GM19467 (cell line): ENCODE measurements around the gene PKN2.
"Not testable (repeated sequence)": the region's sequence is repeated elsewhere in the genome, so short reads cannot be mapped to it uniquely, and the experiment has no call there.

ENCODE experiments used
- ATAC-seq: cut with Tn5 transposase; IDR thresholded peaks from one replicate; pipeline ENCODE4 v1.9.1; 2021; ENCODE audit warnings: mild to moderate bottlenecking, moderate library complexity; ENCODE audit not compliant: unreplicated experiment

PKN2 gene

GRCh38 chr1:88876573-88877365 lies 192.7 kb downstream of the PKN2 start:
- ATAC-seq = no peak

- ATAC-seq = no peak
Observed at GRCh38 chr1:88877382-88877825, 193.3 kb downstream of the PKN2 start.

- no peak for ATAC-seq
Observed at GRCh38 chr1:88877911-88878310, 193.8 kb downstream of the PKN2 start.

GRCh38 chr1:88878731-88879130 lies 194.7 kb downstream of the PKN2 start:
- ATAC-seq = no peak

GRCh38 chr1:88880717-88881116 lies 196.6 kb downstream of the PKN2 start:
- not testable (repeated sequence) for ATAC-seq

GRCh38 chr1:88883156-88883555 lies 199.1 kb downstream of the PKN2 start:
- no peak for ATAC-seq
